H1 (cell line): Measurements from ENCODE around the gene TPPP3. TPM values are rescaled to one million over a fixed set of nuclear protein-coding genes. Genes with fewer than 3 reads are reported as not detected.

Experiments used
- CTCF ChIA-PET: fragments of 300-600 bp; sonication (Branson Sonifier 250); formaldehyde crosslinking; loops from one replicate; lab custom pipeline; 2021; ENCODE audit not compliant: partially characterized antibody; lab: Charles Lee
- POLR2A ChIA-PET: fragments of 300-600 bp; sonication (Branson Sonifier 250); formaldehyde crosslinking; loops from one replicate; lab custom pipeline; 2021; ENCODE audit warnings: inconsistent platforms; ENCODE audit not compliant: partially characterized antibody; lab: Charles Lee
- DNase-seq, 2 experiments: peaks; one replicate each; pipeline versions ENCODE4 v3.0.0 to v3.0.0-alpha.2; 2010 to 2022; ENCODE audit warnings: low spot score in 2 of 2, low read depth in 1 of 2, mixed read lengths in 1 of 2
- FAIRE-seq: peaks from 2 replicates; lab custom pipeline; 2011; peaks lifted over from hg19 to GRCh38; lab: Jason Lieb, UNC
- H2AFZ ChIP-seq: 2 replicates; pipeline ENCODE4 v1.8.1; 2012; ENCODE audit warnings: low read length, inconsistent platforms
- H2AK5ac ChIP-seq: 2 replicates; pipeline ENCODE4 v1.6.1; 2013; ENCODE audit warnings: low read depth, low read length
- H2BK120ac ChIP-seq: replicated peaks from 2 replicates; pipeline ENCODE3; 2013; ENCODE audit warnings: low read depth, low read length, inconsistent platforms
- H2BK12ac ChIP-seq: 2 replicates; pipeline ENCODE4 v1.6.1; 2013; ENCODE audit warnings: low read depth, low read length
- H2BK15ac ChIP-seq: 2 replicates; pipeline ENCODE4 v1.6.1; 2013; ENCODE audit warnings: low read length
- H2BK20ac ChIP-seq: 2 replicates; pipeline ENCODE4 v1.6.1; 2013; ENCODE audit warnings: low read length
- H2BK5ac ChIP-seq: 2 replicates; pipeline ENCODE4 v1.6.1; 2013; ENCODE audit warnings: low read depth, low read length
- H3K14ac ChIP-seq: 2 replicates; pipeline ENCODE4 v1.6.1; 2013; ENCODE audit warnings: inconsistent platforms; ENCODE audit not compliant: insufficient read length
- H3K18ac ChIP-seq: 2 replicates; pipeline ENCODE4 v1.6.1; 2013; ENCODE audit warnings: low read length; ENCODE audit errors: extremely low read depth
- H3K23ac ChIP-seq: 2 replicates; pipeline ENCODE4 v1.6.1; 2013; ENCODE audit warnings: inconsistent platforms; ENCODE audit not compliant: insufficient read length
- H3K23me2 ChIP-seq: 2 replicates; pipeline ENCODE4 v1.6.1; 2013; ENCODE audit warnings: low read depth, low read length
- H3K27ac ChIP-seq: 2 replicates; pipeline ENCODE4 v1.6.1; 2011; ENCODE audit warnings: low read depth, low read length, inconsistent platforms
- H3K27me3 ChIP-seq, 4 experiments: replicated peaks in 1 of 4; 1 replicate in 1 of 4; 2 replicates in 3 of 4; pipeline versions ENCODE4 v1.6.1 to v1.8.1; 2011 to 2013; ENCODE audit warnings: low read length in 3 of 4, mild to moderate bottlenecking in 3 of 4, inconsistent platforms in 2 of 4, mixed read lengths in 2 of 4, moderate library complexity in 1 of 4; ENCODE audit not compliant: control insufficient read depth in 3 of 4, insufficient read depth in 3 of 4; ENCODE audit errors: extremely low read depth in 1 of 4
- H3K36me3 ChIP-seq, 4 experiments: 2 replicates each; pipeline versions ENCODE4 v1.6.1 to v1.8.1; 2011 to 2013; ENCODE audit warnings: mild to moderate bottlenecking in 4 of 4, low read length in 3 of 4, moderate library complexity in 2 of 4, control low read depth in 1 of 4, inconsistent platforms in 1 of 4; ENCODE audit not compliant: insufficient read depth in 4 of 4, control insufficient read depth in 2 of 4
- H3K4ac ChIP-seq: replicated peaks from 2 replicates; pipeline ENCODE3; 2013; ENCODE audit warnings: low read length, low read depth, mixed read lengths, inconsistent platforms; ENCODE audit not compliant: insufficient read length
- H3K4me1 ChIP-seq, 4 experiments: replicated peaks in 1 of 4; 1 replicate in 1 of 4; 2 replicates in 3 of 4; pipeline versions ENCODE4 v1.6.1 to v1.8.1; 2011 to 2013; ENCODE audit warnings: low read length in 3 of 4, inconsistent platforms in 2 of 4, mixed read lengths in 1 of 4; ENCODE audit not compliant: insufficient read depth in 4 of 4, control insufficient read depth in 3 of 4
- H3K4me2 ChIP-seq, 2 experiments: 2 replicates each; pipeline versions ENCODE4 v1.6.1 to v1.8.1; 2011 to 2013; ENCODE audit warnings: low read depth in 2 of 2, low read length in 2 of 2, control low read depth in 1 of 2, inconsistent platforms in 1 of 2, mild to moderate bottlenecking in 1 of 2; ENCODE audit not compliant: insufficient read depth in 1 of 2
- H3K4me3 ChIP-seq, 4 experiments: fragments of 200-600, 300-600 bp in 1 of 4; sonication (generic), shearing (Covaris generic), sonication (Bioruptor Twin) in 1 of 4; 2 replicates each; pipeline versions ENCODE4 v1.5.1 to v1.8.1; 2011 to 2016; ENCODE audit warnings: low read length in 4 of 4, low read depth in 3 of 4, control low read depth in 2 of 4, inconsistent platforms in 2 of 4, mild to moderate bottlenecking in 2 of 4, mixed read lengths in 1 of 4, moderate library complexity in 1 of 4; ENCODE audit not compliant: insufficient read depth in 2 of 4; ENCODE audit errors: extremely low read depth in 1 of 4
- H3K56ac ChIP-seq: replicated peaks from 2 replicates; pipeline ENCODE3; 2013; ENCODE audit warnings: low read depth, mild to moderate bottlenecking, mixed read lengths, low read length, inconsistent platforms; ENCODE audit not compliant: insufficient read length
- H3K79me1 ChIP-seq: 2 replicates; pipeline ENCODE4 v1.6.1; 2013; ENCODE audit warnings: low read depth, low read length, control low read depth
- H3K79me2 ChIP-seq, 2 experiments: 2 replicates each; pipeline versions ENCODE4 v1.6.1 to v1.8.1; 2012 to 2013; ENCODE audit warnings: low read length in 2 of 2, mild to moderate bottlenecking in 2 of 2, inconsistent platforms in 1 of 2; ENCODE audit not compliant: insufficient read depth in 2 of 2, control insufficient read depth in 1 of 2
- H3K9ac ChIP-seq, 4 experiments: replicated peaks in 1 of 4; 1 replicate in 1 of 4; 2 replicates in 3 of 4; pipeline versions ENCODE4 v1.6.1 to v1.8.1; 2011 to 2013; ENCODE audit warnings: low read depth in 3 of 4, low read length in 3 of 4, control low read depth in 2 of 4, mild to moderate bottlenecking in 2 of 4, moderate library complexity in 2 of 4, inconsistent platforms in 1 of 4; ENCODE audit errors: extremely low read depth in 1 of 4
- H3K9me3 ChIP-seq, 2 experiments: 2 replicates each; pipeline versions ENCODE4 v1.6.1 to v1.8.1; 2012 to 2013; ENCODE audit warnings: mild to moderate bottlenecking in 2 of 2, moderate library complexity in 2 of 2, control low read depth in 1 of 2, inconsistent platforms in 1 of 2, low read depth in 1 of 2, low read length in 1 of 2, mixed read lengths in 1 of 2; ENCODE audit not compliant: insufficient read depth in 2 of 2
- H4K20me1 ChIP-seq, 2 experiments: replicated peaks in 1 of 2; 2 replicates each; pipeline versions ENCODE3 to v1.8.1; 2011 to 2013; ENCODE audit warnings: inconsistent platforms in 2 of 2, low read length in 2 of 2, mild to moderate bottlenecking in 1 of 2; ENCODE audit not compliant: insufficient read depth in 2 of 2, control insufficient read depth in 1 of 2
- H4K5ac ChIP-seq: 2 replicates; pipeline ENCODE4 v1.6.1; 2013; ENCODE audit warnings: low read length, low read depth, mixed read lengths, inconsistent platforms; ENCODE audit not compliant: insufficient read length
- H4K8ac ChIP-seq: 2 replicates; pipeline ENCODE4 v1.8.0; 2013; ENCODE audit warnings: mild to moderate bottlenecking, moderate library complexity, low read length, inconsistent platforms; ENCODE audit not compliant: insufficient read depth; ENCODE audit errors: extremely low read depth
- H4K91ac ChIP-seq: replicated peaks from 2 replicates; pipeline ENCODE3; 2013; ENCODE audit warnings: low read length, mixed read lengths, inconsistent platforms; ENCODE audit not compliant: insufficient read length
- EZH2 ChIP-seq: fragments of 200-600 bp; sonication (generic); IDR thresholded peaks from 2 replicates; pipeline ENCODE4 v1.7.1; 2012; ENCODE audit warnings: low read depth, mild to moderate bottlenecking, moderate library complexity, low read length, inconsistent platforms; ENCODE audit not compliant: severe bottlenecking
- HDAC2 ChIP-seq, 2 experiments: fragments of 300-600 bp in 1 of 2; sonication (generic) in 1 of 2; IDR thresholded peaks; 2 replicates each; pipeline ENCODE4 v1.6.1; 2011 to 2012; ENCODE audit warnings: low read depth in 2 of 2, low read length in 2 of 2, mild to moderate bottlenecking in 2 of 2, moderate library complexity in 2 of 2, borderline replicate concordance in 1 of 2, inconsistent platforms in 1 of 2
- HDAC6 ChIP-seq: IDR thresholded peaks from one replicate; pipeline ENCODE4 v1.7.1; 2012; ENCODE audit warnings: low read depth, mild to moderate bottlenecking, inconsistent platforms, low read length, moderate library complexity
- JUND ChIP-seq: IDR thresholded peaks from 2 replicates; pipeline ENCODE4 v1.6.1; 2011; ENCODE audit warnings: mild to moderate bottlenecking, improper control_type of control experiment, low read length
- POLR2A ChIP-seq, 2 experiments: IDR thresholded peaks; 1 replicate in 1 of 2; 2 replicates in 1 of 2; pipeline ENCODE4 v1.6.1; 2011; ENCODE audit warnings: low read depth in 2 of 2, low read length in 2 of 2, mild to moderate bottlenecking in 2 of 2; ENCODE audit errors: control extremely low read depth in 1 of 2
- RAD21 ChIP-seq, 2 experiments: IDR thresholded peaks in 1 of 2; conservative IDR thresholded peaks in 1 of 2; 2 replicates each; pipeline ENCODE4 v1.6.1; 2011; ENCODE audit warnings: low read depth in 2 of 2, low read length in 2 of 2, improper control_type of control experiment in 1 of 2, inconsistent platforms in 1 of 2, mild to moderate bottlenecking in 1 of 2, moderate library complexity in 1 of 2
- WGBS, 2 experiments: shearing (Covaris generic) in 1 of 2; methylation state at CpG; one replicate each; pipeline versions ENCODE4 v1.1.6 to v1.1.7; 2013 to 2015; ENCODE audit warnings: low lambda C conversion rate in 2 of 2, mixed read lengths in 2 of 2, inconsistent platforms in 1 of 2, low coverage in 1 of 2, missing lambda C conversion rate in 1 of 2; ENCODE audit not compliant: insufficient replicate concordance in 2 of 2, insufficient coverage in 1 of 2, insufficient read length in 1 of 2; ENCODE audit errors: extremely low coverage in 1 of 2, missing lambda C conversion rate in 1 of 2; 5-methylcytosine and 5-hydroxymethylcytosine counted together
- polyA plus RNA-seq, 7 experiments: library from polyadenylated mRNA; depleted of rRNA in 3 of 7; stranded (reverse) in 5 of 7; unstranded in 2 of 7; fragments of >200 nt in 5 of 7; fragments of 200-250 nt in 2 of 7; gene quantifications; 1 replicate in 5 of 7; 2 replicates in 1 of 7; 4 replicates in 1 of 7; pipeline versions ENCODE4 v1.2.1 to v1.2.3, GENCODE V29; 2011 to 2013; ENCODE audit warnings: missing spikeins in 2 of 7, mixed read lengths in 2 of 7
- total RNA-seq: library from RNA; stranded (reverse); fragmentation: NEBNext Ultra II Directional; extraction: Animal tissue kit (Norgen Biotek cat#: 25700); gene quantifications from 2 replicates; pipeline ENCODE4 v1.2.1, GENCODE V29; 2021
- TF ChIP-seq, protein P1 (sequence below): IDR thresholded peaks from 2 replicates; pipeline ENCODE4 v1.6.1; 2012; ENCODE audit warnings: low read length, inconsistent platforms

TPPP3 gene
- total and polyA plus RNA-seq, 2 of the 8 experiments (the other 6 are each of a cell fraction or from before 2014, with no cell fraction given), result 0.77 to 1.0 TPM

DNA sequence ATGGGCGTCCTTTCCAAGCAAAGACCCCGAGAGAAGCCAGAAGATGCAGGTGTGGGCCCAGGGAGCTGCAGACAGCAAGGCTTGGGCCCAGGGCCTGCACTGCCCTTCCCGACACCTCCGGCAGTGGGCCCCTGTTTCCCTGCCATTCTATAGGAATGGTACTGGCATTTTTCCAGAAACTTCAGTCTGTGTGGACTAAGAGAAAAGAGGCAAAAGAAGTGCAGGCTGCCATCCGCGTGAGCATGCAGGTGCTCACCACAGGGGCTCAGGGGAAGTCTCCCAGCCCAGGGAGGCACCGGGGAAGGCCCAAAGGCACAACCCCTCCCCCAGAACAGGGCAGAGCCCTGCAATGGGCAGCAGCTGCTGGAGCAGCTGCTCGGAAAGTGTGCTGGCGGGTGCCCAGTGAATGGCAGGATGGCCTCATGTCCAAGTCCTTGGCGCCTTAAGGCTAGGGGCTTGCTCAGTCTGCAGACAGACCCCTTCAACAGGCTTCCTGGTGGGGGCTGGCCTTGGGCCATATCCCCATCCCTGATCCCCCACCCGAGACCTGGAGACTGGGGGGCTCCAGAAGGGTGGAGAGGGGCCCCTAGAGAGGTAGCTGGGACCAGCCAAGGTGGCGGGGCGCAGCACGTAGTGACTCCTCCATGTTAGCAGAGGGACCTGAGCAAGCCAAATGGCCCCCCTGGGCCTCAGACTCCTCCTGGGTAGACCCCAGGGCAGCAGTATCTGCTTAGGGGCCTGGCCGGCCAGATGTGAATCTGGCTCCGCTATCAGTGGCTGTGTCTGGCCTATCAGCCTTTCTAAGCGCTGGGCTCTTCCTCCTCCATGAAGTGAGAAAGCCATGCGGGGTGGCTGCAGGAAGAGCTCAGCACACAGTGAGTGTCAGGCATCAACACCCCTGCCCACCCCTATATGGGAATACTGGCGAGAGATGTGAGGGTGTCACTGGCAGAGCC, 6.7 kb upstream of the TPPP3 start:
- Histone ChIP-seq H4K20me1 (peaks cover 2 to 4% of the 10 kb centered on the region in 2 experiments), H2BK12ac (no peak overlapping the region), H4K8ac (no peak overlapping the region), H3K79me2 (no peaks in the 10 kb centered on the region), H3K36me3 (no peaks in the 10 kb centered on the region), H3K9me3 (no peaks in the 10 kb centered on the region), H3K14ac (no peak overlapping the region), H3K4me3 (no peak overlapping the region), H4K5ac (no peak overlapping the region), H2AK5ac (no peak overlapping the region), H3K18ac (no peak overlapping the region; the same call in 1 of the 2 replicates), H2BK5ac (no peak overlapping the region), H3K56ac (no peak overlapping the region), H3K9ac (no peak overlapping the region), H4K91ac (peak overlapping the region; percentile 20), H2BK20ac (no peak overlapping the region), H3K27ac (no peak overlapping the region), H2BK120ac (no peak overlapping the region), H3K23ac (no peak overlapping the region), H2BK15ac (no peak overlapping the region), H3K4me2 (no peak overlapping the region), H3K27me3 (peaks cover 6 to 19% (median 15%) of the 10 kb centered on the region in 4 experiments), H2AFZ (no peak overlapping the region), H3K23me2 (peaks cover 2% of the 10 kb centered on the region; the same call in 1 of the 2 replicates), H3K4me1 (peaks cover 0 to 38% (median 23%) of the 10 kb centered on the region in 4 experiments; a peak in 6 of 7 replicates), H3K79me1 (no peaks in the 10 kb centered on the region), H3K4ac (no peak overlapping the region)
- WGBS, 2 experiments, result 79% methylated on average over 19 of the region's 19 CpGs; no CpG with 5 or more reads in 1 of the 2 experiments
- DNase-seq, result no peak
- POLR2A ChIA-PET, result interaction anchor here (0.6 to 2.3 kb wide), 4 partner anchors 8 to 202 kb away, joined by 3 to 5 read pairs (median 4); no protein-coding TSS in a partner anchor
- FAIRE-seq, result no peak
- CTCF ChIA-PET, result interaction anchor here (0.5 to 32.4 kb wide), 48 partner anchors 12 to 393 kb away, joined by 3 to 476 read pairs (median 4); partner anchors contain the start of genes HSD11B2, HSF4, KCTD19 and LRRC36
- TF ChIP-seq RAD21 (IDR thresholded peaks at IDR 0.05 in 1 of 2, conservative IDR thresholded peaks at IDR 0.05 in 1 of 2; ENCODE audit: low read depth in 2 of 2, low read length in 2 of 2), result no peak
- no peak for TF ChIP-seq JUND
- no peak for TF ChIP-seq POLR2A (IDR thresholded peaks at IDR 0.05; ENCODE audit: control extremely low read depth in 1 of 2, low read depth in 2 of 2, low read length in 2 of 2)
- no peak for TF ChIP-seq HDAC6
- TF ChIP-seq, protein P1, sequence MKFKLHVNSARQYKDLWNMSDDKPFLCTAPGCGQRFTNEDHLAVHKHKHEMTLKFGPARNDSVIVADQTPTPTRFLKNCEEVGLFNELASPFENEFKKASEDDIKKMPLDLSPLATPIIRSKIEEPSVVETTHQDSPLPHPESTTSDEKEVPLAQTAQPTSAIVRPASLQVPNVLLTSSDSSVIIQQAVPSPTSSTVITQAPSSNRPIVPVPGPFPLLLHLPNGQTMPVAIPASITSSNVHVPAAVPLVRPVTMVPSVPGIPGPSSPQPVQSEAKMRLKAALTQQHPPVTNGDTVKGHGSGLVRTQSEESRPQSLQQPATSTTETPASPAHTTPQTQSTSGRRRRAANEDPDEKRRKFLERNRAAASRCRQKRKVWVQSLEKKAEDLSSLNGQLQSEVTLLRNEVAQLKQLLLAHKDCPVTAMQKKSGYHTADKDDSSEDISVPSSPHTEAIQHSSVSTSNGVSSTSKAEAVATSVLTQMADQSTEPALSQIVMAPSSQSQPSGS, result no peak
- no peak for TF ChIP-seq HDAC2 (IDR thresholded peaks at IDR 0.05; ENCODE audit: borderline replicate concordance in 1 of 2, low read depth in 2 of 2, low read length in 2 of 2)
- no peak for TF ChIP-seq EZH2
